ENCODE results near the gene ISYNA1.

DNA sequence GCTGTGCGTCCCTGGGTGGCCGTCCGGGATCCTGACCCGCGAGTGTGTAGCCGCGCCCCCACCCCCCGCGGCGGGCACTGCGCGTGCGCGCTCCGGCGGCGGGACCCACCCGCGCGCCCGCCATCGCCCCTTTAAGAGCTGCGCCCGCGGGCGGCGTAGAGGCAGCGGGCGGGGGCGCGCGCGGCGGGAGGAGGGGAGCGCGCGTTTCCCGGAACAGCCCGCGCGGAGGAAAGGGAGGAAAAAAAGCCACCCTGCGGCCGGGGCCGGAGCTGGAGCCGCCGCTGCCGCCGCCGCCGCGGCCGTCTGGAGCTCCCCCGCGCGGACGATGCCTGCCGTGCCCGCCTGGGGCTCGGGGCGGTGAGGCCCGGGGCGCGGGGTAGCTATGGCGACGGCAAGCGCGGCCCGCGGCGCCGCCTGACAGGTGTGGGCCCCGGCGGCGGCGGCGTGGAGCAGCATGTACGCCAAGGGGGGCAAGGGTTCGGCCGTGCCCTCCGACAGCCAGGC, 18.7 kb downstream of the ISYNA1 start, which contains the start of gene SSBP4:
- TF ChIP-seq POLR2AphosphoS5 (IDR thresholded peaks at IDR 0.05; ENCODE audit: low read depth, low read length) (no peak), POLR2A (IDR thresholded peaks at IDR 0.05; ENCODE audit: low read depth, low read length) (peak; percentile 9; the same call in 1 of the 2 replicates), TAF1 (IDR thresholded peaks at IDR 0.05; ENCODE audit: borderline replicate concordance, low read depth, low read length) (no peak)

All from GM12892 (cell line).